K562 (cell line): Measurements from ENCODE around the gene FGF14. TPM values are rescaled to one million over a fixed set of nuclear protein-coding genes. Genes with fewer than 3 reads are reported as not detected.

Experiments used
- ATAC-seq: fragments of 200-7000 bp; cut with Tn5 transposase; 3 replicates; pipeline ENCODE4 v1.9.1; 2020; ENCODE audit warnings: moderate library complexity
- BruUV-seq: library from RNA; stranded (reverse); fragments of 400-500 nt; replicated peaks from 2 replicates; lab custom pipeline; 2021; lab: Mats Ljungman, UMichigan
- CTCF ChIA-PET: fragments of 300-600 bp; formaldehyde crosslinking; extraction: SDS; loops from one replicate; lab custom pipeline; 2021; ENCODE audit warnings: low intra/inter-chr PET ratio; lab: Yijun Ruan, JAX
- POLR2A ChIA-PET: fragments of 300-600, 350-650 bp; sonication (Branson Sonifier 250); formaldehyde crosslinking; extraction: SDS; loops from one replicate; lab custom pipeline; 2021; ENCODE audit warnings: antibody characterized with exemption, inconsistent platforms; lab: Yijun Ruan, JAX
- DNase-seq, 4 experiments: peaks; one replicate each; pipeline versions ENCODE4 v3.0.0 to v3.0.0-alpha.2; 2011 to 2018; ENCODE audit warnings: low spot score in 3 of 4, mixed read lengths in 3 of 4; ENCODE audit errors: extremely low read depth in 1 of 4
- FAIRE-seq: peaks from 2 replicates; lab custom pipeline; 2011; peaks lifted over from hg19 to GRCh38; lab: Jason Lieb, UNC
- H2AFZ ChIP-seq: 2 replicates; pipeline ENCODE4 v1.6.0; 2011; ENCODE audit warnings: low read depth, low read length, control low read depth, inconsistent platforms
- H3K27ac ChIP-seq: fragments of 200-600 bp; 3 replicates; pipeline ENCODE4 v1.8.0; 2011; ENCODE audit warnings: low read depth, mild to moderate bottlenecking, control low read depth, inconsistent platforms, low read length, moderate library complexity, mixed read lengths; ENCODE audit errors: extremely low read depth
- H3K27me3 ChIP-seq, 2 experiments: fragments of 300-600 bp in 1 of 2; 2 replicates in 1 of 2; 3 replicates in 1 of 2; pipeline versions ENCODE4 v1.6.0 to v1.8.0; 2011; ENCODE audit warnings: inconsistent platforms in 2 of 2, low read length in 2 of 2, mild to moderate bottlenecking in 1 of 2, mixed read lengths in 1 of 2, moderate library complexity in 1 of 2; ENCODE audit not compliant: control insufficient read depth in 2 of 2, insufficient read depth in 2 of 2
- H3K36me3 ChIP-seq: fragments of 300-600 bp; 3 replicates; pipeline ENCODE4 v1.8.0; 2011; ENCODE audit warnings: mild to moderate bottlenecking, low read length, inconsistent platforms; ENCODE audit not compliant: control insufficient read depth, insufficient read depth
- H3K4me1 ChIP-seq, 2 experiments: fragments of 200-600 bp in 1 of 2; replicated peaks in 1 of 2; 2 replicates in 1 of 2; 3 replicates in 1 of 2; pipeline versions ENCODE4 v1.5.1 to v1.8.0; 2011; ENCODE audit warnings: inconsistent platforms in 2 of 2, low read length in 2 of 2, mild to moderate bottlenecking in 1 of 2, mixed read lengths in 1 of 2, moderate library complexity in 1 of 2; ENCODE audit not compliant: control insufficient read depth in 2 of 2, insufficient read depth in 2 of 2
- H3K4me2 ChIP-seq: 2 replicates; pipeline ENCODE4 v1.6.1; 2011; ENCODE audit warnings: low read length, control low read depth, inconsistent platforms, mixed read lengths; ENCODE audit not compliant: insufficient read depth
- H3K4me3 ChIP-seq: fragments of 200-600 bp; sonication (generic), shearing (Covaris generic); 2 replicates; pipeline ENCODE4 v1.5.1; 2016; ENCODE audit warnings: control low read depth, inconsistent platforms
- H3K79me2 ChIP-seq: fragments of 200-600 bp; 3 replicates; pipeline ENCODE4 v1.8.0; 2011; ENCODE audit warnings: low read length, inconsistent platforms; ENCODE audit not compliant: control insufficient read depth, insufficient read depth
- H3K9ac ChIP-seq, 2 experiments: 2 replicates each; pipeline versions ENCODE4 v1.6.0 to v1.6.1; 2011; ENCODE audit warnings: low read depth in 2 of 2, low read length in 2 of 2, control low read depth in 1 of 2, inconsistent platforms in 1 of 2, mild to moderate bottlenecking in 1 of 2, mixed read lengths in 1 of 2; ENCODE audit not compliant: insufficient read depth in 1 of 2
- H3K9me1 ChIP-seq: one replicate; pipeline ENCODE4 v1.6.0; 2011; ENCODE audit warnings: inconsistent platforms, mild to moderate bottlenecking, low read length, moderate library complexity; ENCODE audit not compliant: control insufficient read depth, insufficient read depth
- H3K9me3 ChIP-seq: replicated peaks from 2 replicates; pipeline ENCODE4 v1.5.1; 2011; ENCODE audit warnings: low read depth, low read length, inconsistent platforms; ENCODE audit not compliant: control insufficient read depth, insufficient read depth
- H4K20me1 ChIP-seq: replicated peaks from 2 replicates; pipeline ENCODE4 v1.6.1; 2011; ENCODE audit warnings: low read length, inconsistent platforms, mixed read lengths; ENCODE audit not compliant: control insufficient read depth, insufficient read depth
- CHD7 ChIP-seq: fragments of 200-600 bp; sonication (generic); IDR thresholded peaks from one replicate; pipeline ENCODE4 v1.6.1; 2012; ENCODE audit warnings: mild to moderate bottlenecking, low read depth, low read length, inconsistent platforms
- DDX20 ChIP-seq: fragments of 450-650 bp; IDR thresholded peaks from 2 replicates; pipeline ENCODE4 v1.6.1; 2016; ENCODE audit warnings: missing genetic modification characterization, low read depth, mild to moderate bottlenecking, missing compliant biosample characterization, moderate library complexity
- E4F1 ChIP-seq: fragments of 250-450 bp; sonication (Bioruptor Pico); IDR thresholded peaks from 2 replicates; pipeline ENCODE4 v1.5.0; 2021; ENCODE audit warnings: mild to moderate bottlenecking, borderline replicate concordance
- MCM5 ChIP-seq: fragments of 450-650 bp; IDR thresholded peaks from 2 replicates; pipeline ENCODE4 v1.6.1; 2016; ENCODE audit warnings: low read depth
- MEF2D ChIP-seq: conservative IDR thresholded peaks from 2 replicates; pipeline ENCODE4 v1.6.1; 2016; ENCODE audit warnings: low read depth, missing genetic modification characterization, missing compliant biosample characterization
- SAP30 ChIP-seq: fragments of 200-600 bp; sonication (generic); IDR thresholded peaks from 2 replicates; pipeline ENCODE4 v1.6.1; 2012; ENCODE audit warnings: borderline replicate concordance, low read depth, mild to moderate bottlenecking, moderate library complexity, low read length, control low read depth, inconsistent platforms; ENCODE audit not compliant: insufficient read depth, poor library complexity, severe bottlenecking
- ZNF140 ChIP-seq: fragments of 250-450 bp; sonication (Bioruptor Pico); IDR thresholded peaks from 2 replicates; pipeline ENCODE4 v1.8.0; 2021; ENCODE audit warnings: moderate library complexity, mild to moderate bottlenecking, inconsistent platforms
- ZNF644 ChIP-seq: fragments of 200-800 bp; sonication (Bioruptor generic); IDR thresholded peaks from 2 replicates; pipeline ENCODE4 v1.6.1; 2016; ENCODE audit warnings: low read depth, missing genetic modification characterization, missing compliant biosample characterization
- in situ Hi-C: fragments of 300-500 bp; cut with MboI; formaldehyde crosslinking; loops from 4 replicates; pipeline ENCODE4 v1.15.0; 2018; ENCODE audit warnings: inconsistent platforms, mixed read lengths
- intact Hi-C: fragments of 100-400 bp; cut with micrococcal nuclease; formaldehyde crosslinking; loops from 2 replicates; pipeline ENCODE4 v1.14.2; 2022
- polyA plus RNA-seq, 8 experiments: library from polyadenylated mRNA; depleted of rRNA in 4 of 8; stranded (reverse) in 5 of 8; unstranded in 3 of 8; fragments of >200 nt; fragmentation: Nextera tagmentation in 2 of 8; fragmentation: Illumina TruSeq in 1 of 8; extraction: Ambion mirVana in 2 of 8; extraction: Trizol in 1 of 8; gene quantifications; 2 replicates each; pipeline versions ENCODE4 v1.2.1 to v1.2.3, GENCODE V29; 2011 to 2014; ENCODE audit warnings: inconsistent platforms in 1 of 8, missing spikeins in 1 of 8
- total RNA-seq, 7 experiments: library from RNA; depleted of rRNA in 6 of 7; stranded (reverse); fragments of >200 nt in 6 of 7; fragmentation: Illumina TruSeq in 2 of 7; extraction: Trizol in 2 of 7; gene quantifications; 2 replicates each; pipeline versions ENCODE4 v1.2.1 to v1.2.3, GENCODE V29; 2011 to 2021; ENCODE audit warnings: low replicate concordance in 1 of 7

The FGF14 gene
- total and polyA plus RNA-seq, 9 of the 15 experiments (the other 6 are each of a cell fraction or from before 2014, with no cell fraction given), result not detected

- DNase-seq (no peak), FAIRE-seq (no peak), ATAC-seq (no peak)
- H3K4me2 ChIP-seq, result no peak overlapping the region
- H3K36me3 ChIP-seq, result no peaks in the 10 kb centered on the region
- H3K27me3 ChIP-seq, result no peaks in the 10 kb centered on the region
- no peaks in the 10 kb centered on the region for H3K4me1 ChIP-seq
- H4K20me1 ChIP-seq, result no peaks in the 10 kb centered on the region
- CTCF ChIA-PET, result no interaction called here
- in situ Hi-C loops (no loop called here), intact Hi-C loops (no loop called here)
- no peak overlapping the region for H3K4me3 ChIP-seq
- POLR2A ChIA-PET, result no interaction called here
- no peaks in the 10 kb centered on the region; the same call in 1 of the 2 replicates for H3K9me3 ChIP-seq
- H3K9me1 ChIP-seq, result no peaks in the 10 kb centered on the region
- BruUV-seq, result no TSS peak
- H3K79me2 ChIP-seq, result no peaks in the 10 kb centered on the region
- H3K27ac ChIP-seq, result no peak overlapping the region
- H3K9ac ChIP-seq, result no peak overlapping the region
- no peak overlapping the region for H2AFZ ChIP-seq
- no peak for TF ChIP-seq DDX20 (tag)
- TF ChIP-seq E4F1, result no peak
- no peak for TF ChIP-seq MCM5
- TF ChIP-seq ZNF644 (tag), result no peak
- TF ChIP-seq MEF2D (tag), result no peak
- no peak for TF ChIP-seq CHD7
- no peak for TF ChIP-seq ZNF140 (CRISPR knock-in tag)
- TF ChIP-seq SAP30, result no peak
Observed at GRCh38 chr13:102000764-102001163, 401.1 kb downstream of the FGF14 start.
